SK-N-SH (cell line): ENCODE results near the gene DSP. TPM values are rescaled to one million over a fixed set of nuclear protein-coding genes. Genes with fewer than 3 reads are reported as not detected.

Experiments
- CTCF ChIA-PET: fragments of 300-600, 350-600 bp; formaldehyde crosslinking; extraction: SDS; loops from one replicate; lab custom pipeline; 2021; lab: Yijun Ruan, JAX
- POLR2A ChIA-PET: fragments of 350-600 bp; sonication (Branson Sonifier 250); formaldehyde crosslinking; extraction: SDS; loops from one replicate; lab custom pipeline; 2020; ENCODE audit warnings: antibody characterized with exemption, inconsistent platforms; lab: Yijun Ruan, JAX
- DNase-seq: peaks from one replicate; pipeline ENCODE4 v3.0.0; 2012
- H2AFZ ChIP-seq: fragments of 200-600 bp; sonication (generic); 2 replicates; pipeline ENCODE4 v1.8.1; 2016; ENCODE audit warnings: antibody characterized with exemption, mild to moderate bottlenecking, low read depth
- H3F3A ChIP-seq: fragments of 200-600 bp; sonication (generic); replicated peaks from 2 replicates; pipeline ENCODE3; 2016; ENCODE audit warnings: antibody characterized with exemption, mild to moderate bottlenecking; ENCODE audit not compliant: insufficient read depth
- H3K27ac ChIP-seq, 2 experiments: fragments of 200-500 bp in 1 of 2; fragments of 200-600 bp in 1 of 2; sonication (Bioruptor generic) in 1 of 2; sonication (generic), shearing (Covaris generic) in 1 of 2; 2 replicates each; pipeline versions ENCODE4 v1.5.1 to v1.6.1; 2014 to 2016; ENCODE audit warnings: low read depth in 2 of 2, inconsistent platforms in 1 of 2, low read length in 1 of 2, mild to moderate bottlenecking in 1 of 2, mixed read lengths in 1 of 2
- H3K27me3 ChIP-seq: fragments of 200-600 bp; sonication (generic), shearing (Covaris generic); 2 replicates; pipeline ENCODE4 v1.6.1; 2016; ENCODE audit warnings: mixed run types; ENCODE audit not compliant: insufficient read depth
- H3K36me3 ChIP-seq, 2 experiments: fragments of 200-500 bp in 1 of 2; fragments of 200-600 bp in 1 of 2; sonication (Bioruptor generic) in 1 of 2; sonication (generic) in 1 of 2; replicated peaks in 1 of 2; 2 replicates each; pipeline versions ENCODE3 to v1.5.1; 2014 to 2016; ENCODE audit warnings: low read length in 1 of 2, mild to moderate bottlenecking in 1 of 2; ENCODE audit not compliant: insufficient read depth in 2 of 2, control insufficient read depth in 1 of 2
- H3K4me1 ChIP-seq, 2 experiments: fragments of 200-500 bp in 1 of 2; fragments of 200-600 bp in 1 of 2; sonication (Bioruptor generic) in 1 of 2; sonication (generic), shearing (Covaris generic) in 1 of 2; 2 replicates each; pipeline versions ENCODE4 v1.5.1 to v1.6.1; 2014 to 2016; ENCODE audit warnings: low read depth in 1 of 2, low read length in 1 of 2, mixed run types in 1 of 2; ENCODE audit not compliant: insufficient read depth in 2 of 2, control insufficient read depth in 1 of 2
- H3K4me2 ChIP-seq: fragments of 200-600 bp; sonication (generic), shearing (Covaris generic); 2 replicates; pipeline ENCODE4 v1.6.1; 2017; ENCODE audit warnings: mixed run types
- H3K4me3 ChIP-seq, 2 experiments: fragments of 200-500 bp in 1 of 2; fragments of 200-600 bp in 1 of 2; sonication (Bioruptor generic) in 1 of 2; sonication (generic), shearing (Covaris generic) in 1 of 2; 2 replicates each; pipeline versions ENCODE4 v1.5.1 to v1.8.1; 2014 to 2016; ENCODE audit warnings: low read depth in 2 of 2, inconsistent platforms in 1 of 2, low read length in 1 of 2, mild to moderate bottlenecking in 1 of 2, mixed read lengths in 1 of 2, moderate library complexity in 1 of 2
- H3K79me2 ChIP-seq: fragments of 200-600 bp; sonication (generic); 2 replicates; pipeline ENCODE4 v1.8.1; 2017; ENCODE audit warnings: mild to moderate bottlenecking; ENCODE audit not compliant: insufficient read depth
- H3K9ac ChIP-seq: fragments of 200-600 bp; sonication (generic); 2 replicates; pipeline ENCODE4 v1.6.1; 2017; ENCODE audit warnings: mixed run types
- H3K9me2 ChIP-seq: fragments of 200-600 bp; sonication (generic); 2 replicates; pipeline ENCODE4 v1.6.1; 2017; ENCODE audit warnings: mixed run types
- H3K9me3 ChIP-seq: fragments of 200-600 bp; sonication (generic); 2 replicates; pipeline ENCODE4 v1.6.1; 2017; ENCODE audit warnings: mixed run types, mild to moderate bottlenecking, moderate library complexity
- H4K20me1 ChIP-seq: fragments of 200-600 bp; sonication (generic); 2 replicates; pipeline ENCODE4 v1.6.1; 2017; ENCODE audit warnings: mild to moderate bottlenecking, mixed run types; ENCODE audit not compliant: insufficient read depth
- ELF1 ChIP-seq: IDR thresholded peaks from 2 replicates; pipeline ENCODE4 v1.4.0; 2012
- EP300 ChIP-seq, 2 experiments: IDR thresholded peaks; 2 replicates each; pipeline versions ENCODE4 v1.4.0 to v1.6.1; 2012; ENCODE audit warnings: borderline replicate concordance in 1 of 2, low read depth in 1 of 2, low read length in 1 of 2
- EZH2phosphoT487 ChIP-seq: fragments of 200-600 bp; sonication (generic); IDR thresholded peaks from 2 replicates; pipeline ENCODE4 v1.6.1; 2017; ENCODE audit warnings: low read depth, mixed run types, mild to moderate bottlenecking, antibody characterized with exemption, moderate library complexity, borderline replicate concordance
- FOSL2 ChIP-seq: IDR thresholded peaks from 2 replicates; pipeline ENCODE4 v1.4.0; 2012; ENCODE audit warnings: low read depth, mild to moderate bottlenecking, moderate library complexity, borderline replicate concordance
- FOXJ3 ChIP-seq: sonication (generic); formaldehyde crosslinking; IDR thresholded peaks from 2 replicates; pipeline ENCODE4 v1.5.1; 2020; ENCODE audit warnings: mild to moderate bottlenecking, missing genetic modification reagents
- FOXM1 ChIP-seq: IDR thresholded peaks from 2 replicates; pipeline ENCODE4 v1.4.0; 2012; ENCODE audit warnings: low read depth, mild to moderate bottlenecking
- GATA2 ChIP-seq: sonication (generic); formaldehyde crosslinking; IDR thresholded peaks from 2 replicates; pipeline ENCODE4 v1.5.0; 2020; ENCODE audit warnings: mild to moderate bottlenecking, missing genetic modification reagents
- MEF2A ChIP-seq: IDR thresholded peaks from 2 replicates; pipeline ENCODE4 v1.4.0; 2012; ENCODE audit warnings: low read depth, borderline replicate concordance
- MXI1 ChIP-seq: IDR thresholded peaks from 2 replicates; pipeline ENCODE4 v1.6.1; 2012; ENCODE audit warnings: mild to moderate bottlenecking, low read depth, low read length, improper control_type of control experiment
- NRF1 ChIP-seq: IDR thresholded peaks from 2 replicates; pipeline ENCODE4 v1.6.1; 2012; ENCODE audit warnings: low read depth, mild to moderate bottlenecking, low read length
- POLR2AphosphoS5 ChIP-seq: IDR thresholded peaks from 2 replicates; pipeline ENCODE4 v1.6.1; 2012; ENCODE audit warnings: low read depth, low read length
- RAD21 ChIP-seq: IDR thresholded peaks from 2 replicates; pipeline ENCODE4 v1.6.1; 2012; ENCODE audit warnings: mild to moderate bottlenecking, low read length
- RFX5 ChIP-seq: IDR thresholded peaks from 2 replicates; pipeline ENCODE4 v1.6.1; 2012; ENCODE audit warnings: mild to moderate bottlenecking, improper control_type of control experiment, low read length
- RXRA ChIP-seq: IDR thresholded peaks from 2 replicates; pipeline ENCODE4 v1.4.0; 2012; ENCODE audit warnings: low read depth, mild to moderate bottlenecking, borderline replicate concordance
- SIN3A ChIP-seq: IDR thresholded peaks from 2 replicates; pipeline ENCODE4 v1.6.1; 2012; ENCODE audit warnings: low read depth, mild to moderate bottlenecking, low read length, moderate library complexity, borderline replicate concordance
- TAF1 ChIP-seq: IDR thresholded peaks from 2 replicates; pipeline ENCODE4 v1.6.1; 2012; ENCODE audit warnings: low read depth, mild to moderate bottlenecking, low read length, moderate library complexity, borderline replicate concordance
- TCF12 ChIP-seq: IDR thresholded peaks from 2 replicates; pipeline ENCODE4 v1.4.0; 2012
- TEAD4 ChIP-seq: IDR thresholded peaks from 2 replicates; pipeline ENCODE4 v1.4.0; 2012; ENCODE audit warnings: mild to moderate bottlenecking, borderline replicate concordance; ENCODE audit not compliant: insufficient read depth
- WGBS: methylation state at CpG from one replicate; pipeline ENCODE4 v1.1.6; 2017; ENCODE audit warnings: low lambda C conversion rate; 5-methylcytosine and 5-hydroxymethylcytosine counted together
- polyA plus RNA-seq, 3 experiments: library from polyadenylated mRNA; depleted of rRNA; stranded (reverse); fragments of >200 nt; gene quantifications; 2 replicates each; pipeline ENCODE4 v1.2.3, GENCODE V29; 2012
- TF ChIP-seq, protein P1 (sequence below): IDR thresholded peaks from 2 replicates; pipeline ENCODE4 v1.4.0; 2012; ENCODE audit warnings: low read depth, borderline replicate concordance
- TF ChIP-seq, protein P2 (sequence below): fragments of 150-350 bp; IDR thresholded peaks from 2 replicates; pipeline ENCODE4 v1.6.1; 2017; ENCODE audit warnings: antibody characterized with exemption, low read length, low read depth, borderline replicate concordance
- TF ChIP-seq, protein P3 (sequence below): fragments of 150-350 bp; IDR thresholded peaks from 2 replicates; pipeline ENCODE4 v1.6.1; 2016; ENCODE audit warnings: mild to moderate bottlenecking, low read depth, low read length
- TF ChIP-seq, protein P4 (sequence below): fragments of 200-600 bp; sonication (generic); IDR thresholded peaks from 2 replicates; pipeline ENCODE4 v1.6.1; 2017; ENCODE audit warnings: antibody characterized with exemption, mild to moderate bottlenecking, moderate library complexity
- TF ChIP-seq, protein P5 (sequence below): IDR thresholded peaks from 2 replicates; pipeline ENCODE4 v1.4.0; 2012; ENCODE audit warnings: low read depth

Gene DSP
- polyA plus RNA-seq, 1 of the 3 experiments (the other 2 are of a cell fraction): 0.02 TPM

- POLR2A ChIA-PET: no interaction called here
- Histone ChIP-seq H3K79me2 (no peaks in the 10 kb centered on the region), H3K9ac (no peak overlapping the region), H2AFZ (no peak overlapping the region), H3K36me3 (no peaks in the 10 kb centered on the region), H3K9me3 (no peaks in the 10 kb centered on the region), H3K9me2 (no peaks in the 10 kb centered on the region), H4K20me1 (no peaks in the 10 kb centered on the region), H3K4me1 (no peaks in the 10 kb centered on the region; a peak in 1 of 4 replicates), H3K27ac (no peak overlapping the region), H3K4me3 (no peak overlapping the region), H3K27me3 (peaks cover 90% of the 10 kb centered on the region), H3K4me2 (no peak overlapping the region), H3F3A (no peaks in the 10 kb centered on the region)
- WGBS: 35% methylated on average over 4 of the region's 4 CpGs
- DNase-seq: no peak
- CTCF ChIA-PET: interaction anchor here (1.3 kb wide), 1 partner anchor 13 kb away, joined by 3 read pairs; no protein-coding TSS in a partner anchor
- TF ChIP-seq MEF2A (no peak), FOXJ3 (CRISPR knock-in tag) (no peak), FOSL2 (no peak), POLR2AphosphoS5 (no peak), SIN3A (no peak), TEAD4 (no peak), FOXM1 (no peak), RXRA (no peak), RAD21 (no peak)
- TF ChIP-seq, protein P1, sequence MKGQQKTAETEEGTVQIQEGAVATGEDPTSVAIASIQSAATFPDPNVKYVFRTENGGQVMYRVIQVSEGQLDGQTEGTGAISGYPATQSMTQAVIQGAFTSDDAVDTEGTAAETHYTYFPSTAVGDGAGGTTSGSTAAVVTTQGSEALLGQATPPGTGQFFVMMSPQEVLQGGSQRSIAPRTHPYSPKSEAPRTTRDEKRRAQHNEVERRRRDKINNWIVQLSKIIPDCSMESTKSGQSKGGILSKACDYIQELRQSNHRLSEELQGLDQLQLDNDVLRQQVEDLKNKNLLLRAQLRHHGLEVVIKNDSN: no peak
- TF ChIP-seq, protein P2, sequence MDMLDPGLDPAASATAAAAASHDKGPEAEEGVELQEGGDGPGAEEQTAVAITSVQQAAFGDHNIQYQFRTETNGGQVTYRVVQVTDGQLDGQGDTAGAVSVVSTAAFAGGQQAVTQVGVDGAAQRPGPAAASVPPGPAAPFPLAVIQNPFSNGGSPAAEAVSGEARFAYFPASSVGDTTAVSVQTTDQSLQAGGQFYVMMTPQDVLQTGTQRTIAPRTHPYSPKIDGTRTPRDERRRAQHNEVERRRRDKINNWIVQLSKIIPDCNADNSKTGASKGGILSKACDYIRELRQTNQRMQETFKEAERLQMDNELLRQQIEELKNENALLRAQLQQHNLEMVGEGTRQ: no peak
Measured at GRCh38 chr6:7547315-7547714, 5.8 kb downstream of the DSP start.

GRCh38 chr6:7550433-7550801, 8.9 kb downstream of the DSP start:
- CTCF ChIA-PET: no interaction called here
- no peak for TF ChIP-seq FOXM1
- no peak for TF ChIP-seq POLR2AphosphoS5
- TF ChIP-seq EP300 (IDR thresholded peaks at IDR 0.05; ENCODE audit: borderline replicate concordance in 1 of 2, low read depth in 1 of 2, low read length in 1 of 2): no peak
- no peak for TF ChIP-seq ELF1
- TF ChIP-seq FOSL2: no peak
- TF ChIP-seq TEAD4: no peak
- TF ChIP-seq NRF1: no peak
- TF ChIP-seq TAF1: no peak
- TF ChIP-seq, protein P3, sequence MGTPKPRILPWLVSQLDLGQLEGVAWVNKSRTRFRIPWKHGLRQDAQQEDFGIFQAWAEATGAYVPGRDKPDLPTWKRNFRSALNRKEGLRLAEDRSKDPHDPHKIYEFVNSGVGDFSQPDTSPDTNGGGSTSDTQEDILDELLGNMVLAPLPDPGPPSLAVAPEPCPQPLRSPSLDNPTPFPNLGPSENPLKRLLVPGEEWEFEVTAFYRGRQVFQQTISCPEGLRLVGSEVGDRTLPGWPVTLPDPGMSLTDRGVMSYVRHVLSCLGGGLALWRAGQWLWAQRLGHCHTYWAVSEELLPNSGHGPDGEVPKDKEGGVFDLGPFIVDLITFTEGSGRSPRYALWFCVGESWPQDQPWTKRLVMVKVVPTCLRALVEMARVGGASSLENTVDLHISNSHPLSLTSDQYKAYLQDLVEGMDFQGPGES: no peak
- TF ChIP-seq, protein P1: no peak
- TF ChIP-seq, protein P4, sequence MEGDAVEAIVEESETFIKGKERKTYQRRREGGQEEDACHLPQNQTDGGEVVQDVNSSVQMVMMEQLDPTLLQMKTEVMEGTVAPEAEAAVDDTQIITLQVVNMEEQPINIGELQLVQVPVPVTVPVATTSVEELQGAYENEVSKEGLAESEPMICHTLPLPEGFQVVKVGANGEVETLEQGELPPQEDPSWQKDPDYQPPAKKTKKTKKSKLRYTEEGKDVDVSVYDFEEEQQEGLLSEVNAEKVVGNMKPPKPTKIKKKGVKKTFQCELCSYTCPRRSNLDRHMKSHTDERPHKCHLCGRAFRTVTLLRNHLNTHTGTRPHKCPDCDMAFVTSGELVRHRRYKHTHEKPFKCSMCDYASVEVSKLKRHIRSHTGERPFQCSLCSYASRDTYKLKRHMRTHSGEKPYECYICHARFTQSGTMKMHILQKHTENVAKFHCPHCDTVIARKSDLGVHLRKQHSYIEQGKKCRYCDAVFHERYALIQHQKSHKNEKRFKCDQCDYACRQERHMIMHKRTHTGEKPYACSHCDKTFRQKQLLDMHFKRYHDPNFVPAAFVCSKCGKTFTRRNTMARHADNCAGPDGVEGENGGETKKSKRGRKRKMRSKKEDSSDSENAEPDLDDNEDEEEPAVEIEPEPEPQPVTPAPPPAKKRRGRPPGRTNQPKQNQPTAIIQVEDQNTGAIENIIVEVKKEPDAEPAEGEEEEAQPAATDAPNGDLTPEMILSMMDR: no peak
- TF ChIP-seq, protein P5, sequence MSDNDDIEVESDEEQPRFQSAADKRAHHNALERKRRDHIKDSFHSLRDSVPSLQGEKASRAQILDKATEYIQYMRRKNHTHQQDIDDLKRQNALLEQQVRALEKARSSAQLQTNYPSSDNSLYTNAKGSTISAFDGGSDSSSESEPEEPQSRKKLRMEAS: no peak
- TF ChIP-seq GATA2 (CRISPR knock-in tag): no peak
- TF ChIP-seq SIN3A: no peak
- no peak for TF ChIP-seq EZH2phosphoT487
- TF ChIP-seq FOXJ3 (CRISPR knock-in tag): no peak
- TF ChIP-seq RFX5: no peak
- no peak for TF ChIP-seq TCF12
- no peak for TF ChIP-seq MXI1

More at GRCh38 chr6:7550433-7550801, 8.9 kb downstream of the DSP start:
- no peak for DNase-seq
- Histone ChIP-seq H3K36me3 (no peaks in the 10 kb centered on the region), H3K4me2 (no peak overlapping the region), H3K79me2 (no peaks in the 10 kb centered on the region), H2AFZ (no peak overlapping the region), H3K9me3 (no peaks in the 10 kb centered on the region), H3K9me2 (no peaks in the 10 kb centered on the region), H4K20me1 (no peaks in the 10 kb centered on the region), H3K9ac (no peak overlapping the region), H3K4me1 (no peaks in the 10 kb centered on the region), H3F3A (no peaks in the 10 kb centered on the region), H3K27me3 (peaks cover 88% of the 10 kb centered on the region), H3K4me3 (no peak overlapping the region), H3K27ac (no peak overlapping the region)
- 28% methylated on average over 2 of the region's 2 CpGs for WGBS
- POLR2A ChIA-PET: no interaction called here
